PFSK-1 (cell line): ENCODE results near the gene GALNT18.

Experiments
- FOXP2 ChIP-seq: optimal IDR thresholded peaks from 2 replicates; pipeline ENCODE3; 2011; ENCODE audit warnings: borderline replicate concordance, control low read depth, inconsistent platforms; ENCODE audit not compliant: insufficient read depth; ENCODE audit errors: extremely low read length, extremely low read depth
- POLR2AphosphoS5 ChIP-seq: IDR thresholded peaks from 2 replicates; pipeline ENCODE4 v1.6.1; 2012; ENCODE audit warnings: low read depth, mild to moderate bottlenecking, control low read depth, low read length, moderate library complexity
- SIN3A ChIP-seq: IDR thresholded peaks from 2 replicates; pipeline ENCODE4 v1.6.1; 2012; ENCODE audit warnings: mild to moderate bottlenecking, low read length, moderate library complexity, borderline replicate concordance; ENCODE audit not compliant: insufficient read depth
- TAF1 ChIP-seq: IDR thresholded peaks from 2 replicates; pipeline ENCODE4 v1.6.1; 2012; ENCODE audit warnings: low read length, control low read depth, borderline replicate concordance; ENCODE audit not compliant: insufficient read depth
- TF ChIP-seq, protein P1 (sequence below), 2 experiments: IDR thresholded peaks; 2 replicates each; pipeline versions ENCODE4 v1.6.1 to v1.8.0; 2011 to 2012; ENCODE audit warnings: low read depth in 2 of 2, low read length in 2 of 2, control low read depth in 1 of 2, inconsistent platforms in 1 of 2, mild to moderate bottlenecking in 1 of 2, moderate library complexity in 1 of 2; ENCODE audit not compliant: insufficient read depth in 1 of 2

Gene GALNT18

DNA sequence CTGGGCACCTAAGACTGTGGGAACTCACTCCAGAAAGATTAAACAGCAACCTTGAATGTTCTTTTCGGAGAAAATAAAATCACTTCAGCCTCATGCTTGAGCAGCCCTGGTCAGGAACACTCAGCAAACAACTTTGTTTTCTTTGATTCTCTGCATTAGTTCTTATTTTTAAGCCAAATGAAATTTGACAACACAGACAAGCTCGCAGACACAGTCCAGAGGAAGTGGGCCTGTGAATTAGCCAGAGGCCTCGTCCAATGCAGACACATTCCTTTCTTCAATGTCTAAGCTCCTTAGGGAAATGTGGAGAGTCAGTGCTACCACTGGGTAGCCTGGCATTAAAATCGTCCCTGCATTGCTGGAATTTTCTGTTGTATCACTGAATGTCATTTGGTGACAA lies 205.9 kb downstream of the GALNT18 start:
- TF ChIP-seq FOXP2 = no peak
- no peak for TF ChIP-seq TAF1
- TF ChIP-seq, protein P1, sequence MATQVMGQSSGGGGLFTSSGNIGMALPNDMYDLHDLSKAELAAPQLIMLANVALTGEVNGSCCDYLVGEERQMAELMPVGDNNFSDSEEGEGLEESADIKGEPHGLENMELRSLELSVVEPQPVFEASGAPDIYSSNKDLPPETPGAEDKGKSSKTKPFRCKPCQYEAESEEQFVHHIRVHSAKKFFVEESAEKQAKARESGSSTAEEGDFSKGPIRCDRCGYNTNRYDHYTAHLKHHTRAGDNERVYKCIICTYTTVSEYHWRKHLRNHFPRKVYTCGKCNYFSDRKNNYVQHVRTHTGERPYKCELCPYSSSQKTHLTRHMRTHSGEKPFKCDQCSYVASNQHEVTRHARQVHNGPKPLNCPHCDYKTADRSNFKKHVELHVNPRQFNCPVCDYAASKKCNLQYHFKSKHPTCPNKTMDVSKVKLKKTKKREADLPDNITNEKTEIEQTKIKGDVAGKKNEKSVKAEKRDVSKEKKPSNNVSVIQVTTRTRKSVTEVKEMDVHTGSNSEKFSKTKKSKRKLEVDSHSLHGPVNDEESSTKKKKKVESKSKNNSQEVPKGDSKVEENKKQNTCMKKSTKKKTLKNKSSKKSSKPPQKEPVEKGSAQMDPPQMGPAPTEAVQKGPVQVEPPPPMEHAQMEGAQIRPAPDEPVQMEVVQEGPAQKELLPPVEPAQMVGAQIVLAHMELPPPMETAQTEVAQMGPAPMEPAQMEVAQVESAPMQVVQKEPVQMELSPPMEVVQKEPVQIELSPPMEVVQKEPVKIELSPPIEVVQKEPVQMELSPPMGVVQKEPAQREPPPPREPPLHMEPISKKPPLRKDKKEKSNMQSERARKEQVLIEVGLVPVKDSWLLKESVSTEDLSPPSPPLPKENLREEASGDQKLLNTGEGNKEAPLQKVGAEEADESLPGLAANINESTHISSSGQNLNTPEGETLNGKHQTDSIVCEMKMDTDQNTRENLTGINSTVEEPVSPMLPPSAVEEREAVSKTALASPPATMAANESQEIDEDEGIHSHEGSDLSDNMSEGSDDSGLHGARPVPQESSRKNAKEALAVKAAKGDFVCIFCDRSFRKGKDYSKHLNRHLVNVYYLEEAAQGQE (IDR thresholded peaks at IDR 0.05; ENCODE audit: insufficient read depth in 1 of 2, low read depth in 2 of 2, low read length in 2 of 2) = no peak
- no peak for TF ChIP-seq SIN3A
- no peak for TF ChIP-seq POLR2AphosphoS5

DNA sequence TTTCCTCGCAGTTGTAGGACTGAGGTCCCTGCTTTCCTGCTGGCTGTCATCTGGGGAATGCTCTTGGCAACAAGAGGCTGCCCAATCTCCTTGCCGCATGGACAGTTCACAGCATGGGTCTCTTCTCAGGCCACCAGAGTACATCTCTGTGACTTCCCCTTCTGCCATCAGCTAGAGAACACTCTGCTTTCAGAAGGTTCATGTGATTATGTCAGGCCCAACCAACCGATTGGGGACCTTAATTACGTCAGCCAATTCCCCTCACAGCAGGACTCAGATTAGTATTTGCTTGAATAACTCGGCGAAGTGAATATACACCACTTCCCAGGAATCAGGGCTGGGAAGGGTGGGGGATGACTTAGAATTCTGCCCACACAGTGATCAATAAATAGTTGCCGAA lies 206.8 kb downstream of the GALNT18 start:
- TF ChIP-seq POLR2AphosphoS5 = no peak
- TF ChIP-seq FOXP2 = no peak

DNA sequence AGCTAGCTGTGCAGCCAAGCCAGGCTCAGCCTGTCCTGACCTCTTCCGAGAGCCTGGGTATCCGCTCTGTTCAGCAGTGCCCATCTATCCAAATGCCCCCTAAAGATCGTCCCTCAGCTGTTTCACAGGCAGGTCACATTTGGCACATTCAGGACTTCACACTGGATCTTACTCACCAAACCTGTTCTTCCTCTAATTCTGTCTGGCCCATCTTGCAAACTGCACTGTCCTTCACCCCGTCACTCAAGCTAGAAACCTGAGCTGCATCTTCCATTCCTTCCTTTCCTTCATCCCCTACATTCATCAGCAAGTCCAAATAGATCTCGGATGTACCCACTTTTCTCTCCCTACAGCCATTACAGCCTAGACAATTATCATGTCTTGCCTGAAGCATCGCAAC lies 208.0 kb downstream of the GALNT18 start:
- TF ChIP-seq SIN3A (no peak), POLR2AphosphoS5 (no peak)
- TF ChIP-seq, protein P1 (IDR thresholded peaks at IDR 0.05; ENCODE audit: insufficient read depth in 1 of 2, low read depth in 2 of 2, low read length in 2 of 2) = no peak

DNA sequence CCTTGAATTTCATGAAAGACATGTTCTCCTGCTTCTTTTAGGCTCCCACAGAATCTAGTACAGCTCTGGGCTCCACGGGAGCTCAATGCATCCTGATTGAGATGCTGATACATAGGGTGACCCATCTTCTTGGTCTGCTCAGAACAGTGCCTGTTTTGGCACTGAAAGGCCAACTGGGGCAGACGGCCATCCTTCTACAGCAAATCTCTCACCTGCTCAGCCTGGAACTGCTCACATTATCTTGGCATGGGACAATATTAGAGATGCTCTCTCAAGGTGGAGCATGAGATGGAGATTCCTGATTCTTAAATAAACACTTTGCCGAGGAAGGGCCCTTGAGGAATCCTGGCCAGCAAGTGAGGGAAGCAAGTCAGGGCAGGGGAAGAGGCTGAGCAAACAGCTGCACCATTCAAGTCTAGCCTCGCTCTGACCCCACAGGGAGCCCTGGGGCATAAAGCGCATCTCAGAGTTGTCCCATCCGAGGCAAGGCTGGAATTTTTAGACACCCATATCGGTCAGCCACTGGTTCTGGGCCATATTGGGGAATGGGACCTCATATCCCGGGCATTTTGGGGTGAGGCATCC lies 210.3 kb downstream of the GALNT18 start:
- TF ChIP-seq, protein P1 (IDR thresholded peaks at IDR 0.05; ENCODE audit: insufficient read depth in 1 of 2, low read depth in 2 of 2, low read length in 2 of 2) = no peak
- TF ChIP-seq FOXP2 (no peak), POLR2AphosphoS5 (no peak), SIN3A (no peak), TAF1 (no peak)

DNA sequence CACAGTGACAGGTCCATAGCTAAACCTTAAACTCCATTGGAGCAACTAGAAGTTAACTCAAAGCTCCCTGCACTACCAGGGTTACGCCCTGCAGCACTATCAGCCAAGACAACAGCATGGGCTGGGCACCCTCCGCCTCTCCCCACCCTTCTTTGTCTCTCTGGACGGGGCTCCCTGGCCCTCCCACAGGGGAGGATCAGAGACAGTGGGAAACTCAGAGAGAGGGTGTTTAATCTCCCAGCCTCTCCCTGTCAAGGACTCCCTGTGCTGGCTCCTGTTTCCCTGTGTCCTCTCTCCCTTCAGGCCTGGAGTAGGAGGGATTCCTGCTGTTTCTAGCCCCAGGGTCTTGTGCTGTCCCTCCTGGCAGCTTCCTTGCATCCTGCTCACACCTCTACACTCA lies 211.9 kb downstream of the GALNT18 start:
- TF ChIP-seq, protein P1 (IDR thresholded peaks at IDR 0.05; ENCODE audit: insufficient read depth in 1 of 2, low read depth in 2 of 2, low read length in 2 of 2) = no peak
- TF ChIP-seq FOXP2 = no peak
- TF ChIP-seq TAF1 = no peak
- no peak for TF ChIP-seq SIN3A
- no peak for TF ChIP-seq POLR2AphosphoS5
